Stimulated activated CD4-positive, alpha-beta T cell treated with anti-CD3 and anti-CD28 coated beads, Interleukin-12 subunit alpha, Interleukin-12 subunit beta, amount 100 ng/mL, for 48 hours (primary cell): ENCODE data around the gene CDH20.
"Not testable (repeated sequence)": the region's sequence is repeated elsewhere in the genome, so short reads cannot be mapped to it uniquely, and the experiment has no call there.

Experiments
- DNase-seq, 3 donors: peaks; one replicate each; pipeline ENCODE4 v3.0.0-alpha.2; 2020; ENCODE audit warnings: low read depth in 2 of 3, low spot score in 1 of 3

Gene CDH20

GRCh38 chr18:61340148-61340547, 6.9 kb downstream of the CDH20 start:
- DNase-seq = no peak

- no peak for DNase-seq
Observed at GRCh38 chr18:61348230-61348629, 15.0 kb downstream of the CDH20 start.

- no peak for DNase-seq
Observed at GRCh38 chr18:61350578-61350977, 17.3 kb downstream of the CDH20 start.

- no peak for DNase-seq
Observed at GRCh38 chr18:61352059-61352458, 18.8 kb downstream of the CDH20 start.

- DNase-seq = no peak
Observed at GRCh38 chr18:61352611-61353010, 19.4 kb downstream of the CDH20 start.

- DNase-seq = no peak
Observed at GRCh38 chr18:61360404-61361383, 27.5 kb downstream of the CDH20 start.

- DNase-seq = no peak
Observed at GRCh38 chr18:61362511-61362910, 29.3 kb downstream of the CDH20 start.

GRCh38 chr18:61364953-61365352, 31.7 kb downstream of the CDH20 start:
- DNase-seq = no peak

GRCh38 chr18:61368001-61368400, 34.8 kb downstream of the CDH20 start:
- no peak for DNase-seq

- not testable (repeated sequence) for DNase-seq
Observed at GRCh38 chr18:61369671-61370070, 36.4 kb downstream of the CDH20 start.

- DNase-seq = no peak
Observed at GRCh38 chr18:61371111-61371510, 37.9 kb downstream of the CDH20 start.

GRCh38 chr18:61379827-61380226, 46.6 kb downstream of the CDH20 start:
- DNase-seq = no peak

GRCh38 chr18:61388010-61388409, 54.8 kb downstream of the CDH20 start:
- DNase-seq = no peak

GRCh38 chr18:61394983-61395382, 61.8 kb downstream of the CDH20 start:
- no peak for DNase-seq

GRCh38 chr18:61397222-61397621, 64.0 kb downstream of the CDH20 start:
- DNase-seq = no peak

GRCh38 chr18:61398961-61399705, 65.9 kb downstream of the CDH20 start:
- no peak for DNase-seq

- no peak for DNase-seq
Observed at GRCh38 chr18:61400016-61400635, 66.9 kb downstream of the CDH20 start.

GRCh38 chr18:61400716-61401115, 67.5 kb downstream of the CDH20 start:
- no peak for DNase-seq

- DNase-seq = no peak
Observed at GRCh38 chr18:61402726-61403125, 69.5 kb downstream of the CDH20 start.

- no peak for DNase-seq
Observed at GRCh38 chr18:61413396-61413795, 80.2 kb downstream of the CDH20 start.

GRCh38 chr18:61414086-61414485, 80.9 kb downstream of the CDH20 start:
- no peak for DNase-seq

- DNase-seq = no peak
Observed at GRCh38 chr18:61419763-61420162, 86.5 kb downstream of the CDH20 start.
